Choroid plexus epithelial cell (primary cell): Measurements from ENCODE around the gene KATNAL2.

Experiments used
- DNase-seq: peaks from one replicate; pipeline ENCODE4 v3.0.0-alpha.2; 2010; ENCODE audit warnings: low read depth
- H3K4me3 ChIP-seq: 2 replicates; pipeline ENCODE4 v1.5.1; 2011; ENCODE audit warnings: low read depth, mild to moderate bottlenecking, control low read depth, low read length, moderate library complexity
- TF ChIP-seq, protein P1 (sequence below): conservative IDR thresholded peaks from 2 replicates; pipeline ENCODE4 v1.5.1; 2011; ENCODE audit warnings: low read depth, mild to moderate bottlenecking, control low read depth, inconsistent platforms, low read length, moderate library complexity

Gene KATNAL2

GRCh38 chr18:47150824-47151366 lies 233.5 kb downstream of the KATNAL2 start:
- TF ChIP-seq, protein P1, sequence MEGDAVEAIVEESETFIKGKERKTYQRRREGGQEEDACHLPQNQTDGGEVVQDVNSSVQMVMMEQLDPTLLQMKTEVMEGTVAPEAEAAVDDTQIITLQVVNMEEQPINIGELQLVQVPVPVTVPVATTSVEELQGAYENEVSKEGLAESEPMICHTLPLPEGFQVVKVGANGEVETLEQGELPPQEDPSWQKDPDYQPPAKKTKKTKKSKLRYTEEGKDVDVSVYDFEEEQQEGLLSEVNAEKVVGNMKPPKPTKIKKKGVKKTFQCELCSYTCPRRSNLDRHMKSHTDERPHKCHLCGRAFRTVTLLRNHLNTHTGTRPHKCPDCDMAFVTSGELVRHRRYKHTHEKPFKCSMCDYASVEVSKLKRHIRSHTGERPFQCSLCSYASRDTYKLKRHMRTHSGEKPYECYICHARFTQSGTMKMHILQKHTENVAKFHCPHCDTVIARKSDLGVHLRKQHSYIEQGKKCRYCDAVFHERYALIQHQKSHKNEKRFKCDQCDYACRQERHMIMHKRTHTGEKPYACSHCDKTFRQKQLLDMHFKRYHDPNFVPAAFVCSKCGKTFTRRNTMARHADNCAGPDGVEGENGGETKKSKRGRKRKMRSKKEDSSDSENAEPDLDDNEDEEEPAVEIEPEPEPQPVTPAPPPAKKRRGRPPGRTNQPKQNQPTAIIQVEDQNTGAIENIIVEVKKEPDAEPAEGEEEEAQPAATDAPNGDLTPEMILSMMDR = no peak
- DNase-seq = no peak
- peak overlapping the region; percentile 87 for H3K4me3 ChIP-seq

DNA sequence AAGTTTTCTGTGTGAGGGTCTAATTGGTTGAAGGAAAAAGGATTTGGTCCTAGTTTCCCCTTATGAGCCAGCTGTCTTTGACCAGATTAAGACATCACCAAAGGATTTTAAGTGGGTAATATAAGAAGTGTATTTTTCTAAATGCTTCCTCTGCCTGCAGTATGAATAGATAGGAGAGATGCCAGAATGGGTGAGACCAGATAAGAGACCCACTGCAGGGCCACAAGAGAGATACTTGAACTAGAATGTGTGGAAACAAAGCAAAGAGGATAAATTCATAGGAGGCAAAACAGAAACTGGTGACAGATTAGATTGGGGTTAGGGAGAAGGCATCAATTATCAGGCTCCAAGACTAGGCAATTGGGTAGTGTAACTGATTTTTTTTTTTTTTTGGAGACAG lies 234.0 kb downstream of the KATNAL2 start:
- TF ChIP-seq, protein P1 = no peak
- no peak for DNase-seq
- no peak overlapping the region for H3K4me3 ChIP-seq
